T-helper 1 cell treated with Interleukin-12 subunit alpha and Interleukin-12 subunit beta and Interleukin-4 antibody, amounts not matched to agents 30 μg/mL and 1 μg/mL, for 36 hours (primary cell): ENCODE data around the gene PPP1R37.

Experiments used
- H3K27ac Mint-ChIP-seq: one replicate; pipeline ENCODE4 v1.8.0; 2021; ENCODE audit warnings: mild to moderate bottlenecking, mixed read lengths
- H3K27me3 Mint-ChIP-seq: one replicate; pipeline ENCODE4 v1.8.0; 2021; ENCODE audit warnings: low read depth, mixed read lengths
- H3K36me3 Mint-ChIP-seq: one replicate; pipeline ENCODE4 v1.8.0; 2021; ENCODE audit warnings: low read depth, mixed read lengths
- H3K4me1 Mint-ChIP-seq: one replicate; pipeline ENCODE4 v1.8.0; 2021; ENCODE audit warnings: low read depth, mixed read lengths
- H3K4me3 Mint-ChIP-seq: one replicate; pipeline ENCODE4 v1.8.0; 2021; ENCODE audit warnings: mild to moderate bottlenecking, moderate library complexity, mixed read lengths
- H3K9me3 Mint-ChIP-seq: one replicate; pipeline ENCODE4 v1.8.0; 2021; ENCODE audit warnings: mixed read lengths

PPP1R37 gene

GRCh38 chr19:45078390-45079062, 14.5 kb upstream of the PPP1R37 start:
- H3K27me3 Mint-ChIP-seq, result no peaks in the 10 kb centered on the region
- H3K27ac Mint-ChIP-seq, result no peak overlapping the region
- H3K4me3 Mint-ChIP-seq, result peak overlapping the region; percentile 99
- peaks cover 16% of the 10 kb centered on the region for H3K36me3 Mint-ChIP-seq
- H3K4me1 Mint-ChIP-seq, result peaks cover 29% of the 10 kb centered on the region
- H3K9me3 Mint-ChIP-seq, result no peaks in the 10 kb centered on the region

DNA sequence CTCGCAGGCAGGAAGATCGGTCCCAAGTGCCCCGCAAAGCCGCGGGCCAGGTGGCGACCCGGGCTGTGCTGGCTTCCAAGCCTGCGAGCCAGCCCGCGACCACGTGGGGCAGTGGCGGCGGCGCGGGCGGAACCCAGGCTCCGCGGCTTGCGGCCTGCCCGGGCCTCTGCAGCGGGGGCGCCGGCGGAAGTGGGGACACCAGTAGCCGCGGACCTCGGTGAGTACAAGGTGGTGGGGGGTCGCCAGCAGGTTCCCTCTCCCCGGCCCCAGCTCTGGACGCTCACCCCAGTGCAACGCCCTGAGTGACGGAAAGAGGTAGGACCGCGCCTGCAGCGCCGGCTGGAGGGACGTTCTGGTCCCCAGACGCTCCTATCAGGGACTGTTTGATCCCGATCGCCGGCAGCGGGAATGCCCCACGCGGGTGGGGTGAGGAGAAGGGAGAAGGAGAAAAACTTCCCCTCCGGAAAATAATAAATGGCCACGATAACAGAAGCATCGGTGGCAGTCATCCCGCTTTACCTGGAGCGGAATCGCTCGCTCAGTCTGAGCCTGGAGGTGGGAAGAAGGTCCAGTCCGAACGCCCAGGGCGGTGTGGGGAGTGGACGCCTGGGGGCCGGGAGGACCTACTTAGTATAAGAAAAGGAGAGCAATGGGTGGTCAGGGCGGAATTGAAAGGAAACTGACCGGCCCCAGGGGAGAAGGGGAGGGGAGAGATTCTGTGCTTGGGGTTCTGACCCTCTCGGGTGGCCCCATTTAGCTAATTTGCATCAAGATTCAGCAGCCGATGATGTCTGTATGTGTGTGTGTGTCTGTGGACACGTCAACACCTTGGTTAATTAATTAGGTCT, 13.7 kb upstream of the PPP1R37 start, which contains the start of gene GEMIN7:
GEMIN7 (plus strand) TSS at position 198 of the 848 bp plus-strand sequence. CDS start 10,855 bp downstream, outside the sequence.
- no peaks in the 10 kb centered on the region for H3K9me3 Mint-ChIP-seq
- peaks cover 16% of the 10 kb centered on the region for H3K36me3 Mint-ChIP-seq
- no peaks in the 10 kb centered on the region for H3K27me3 Mint-ChIP-seq
- H3K4me1 Mint-ChIP-seq, result peaks cover 29% of the 10 kb centered on the region
- H3K4me3 Mint-ChIP-seq, result peak within 1 kb of the TSS; percentile 99
- H3K27ac Mint-ChIP-seq, result peak within 1 kb of the TSS; percentile 88

- Mint-ChIP-seq H3K4me3 (peak overlapping the region; percentile 99), H3K9me3 (no peaks in the 10 kb centered on the region), H3K27me3 (no peaks in the 10 kb centered on the region), H3K4me1 (peaks cover 29% of the 10 kb centered on the region), H3K27ac (peak overlapping the region; percentile 88), H3K36me3 (peaks cover 16% of the 10 kb centered on the region)
These were observed 13.0 kb upstream of the PPP1R37 start for GRCh38 chr19:45079911-45080370.

DNA sequence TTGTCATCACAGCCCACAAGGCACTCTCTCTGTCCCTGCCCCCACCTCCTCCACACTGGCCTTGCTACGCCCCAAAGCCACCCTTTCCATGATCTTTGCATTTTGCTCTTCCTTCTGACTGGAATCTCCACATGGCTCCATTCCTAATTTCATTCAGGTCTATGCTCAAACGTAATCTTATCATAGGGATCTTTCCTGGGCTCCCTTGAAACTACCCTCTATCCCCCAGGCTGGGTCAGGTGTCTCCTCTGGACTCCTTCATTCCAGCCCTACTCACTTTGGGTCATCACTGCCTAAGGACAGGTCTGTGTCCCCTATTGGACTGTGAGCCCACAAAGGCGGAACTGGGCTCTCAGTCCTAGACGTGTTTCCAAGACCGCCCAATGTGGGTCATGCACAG, 10.8 kb upstream of the PPP1R37 start:
- Mint-ChIP-seq H3K27ac (peak overlapping the region; percentile 60), H3K4me3 (peak overlapping the region; percentile 56), H3K4me1 (peaks cover 29% of the 10 kb centered on the region), H3K27me3 (no peaks in the 10 kb centered on the region), H3K36me3 (peaks cover 19% of the 10 kb centered on the region), H3K9me3 (no peaks in the 10 kb centered on the region)

- H3K27me3 Mint-ChIP-seq, result no peaks in the 10 kb centered on the region
- peaks cover 26% of the 10 kb centered on the region for H3K36me3 Mint-ChIP-seq
- H3K4me3 Mint-ChIP-seq, result no peak overlapping the region
- peaks cover 27% of the 10 kb centered on the region for H3K4me1 Mint-ChIP-seq
- H3K9me3 Mint-ChIP-seq, result peaks cover 2% of the 10 kb centered on the region
- peak overlapping the region; percentile 55 for H3K27ac Mint-ChIP-seq
These were observed 6.5 kb upstream of the PPP1R37 start for GRCh38 chr19:45086480-45086879.

- Mint-ChIP-seq H3K27ac (peak overlapping the region; percentile 93), H3K27me3 (no peaks in the 10 kb centered on the region), H3K4me3 (peak overlapping the region; percentile 82), H3K9me3 (peaks cover 2% of the 10 kb centered on the region), H3K36me3 (peaks cover 18% of the 10 kb centered on the region), H3K4me1 (peaks cover 26% of the 10 kb centered on the region)
These were observed 5.4 kb upstream of the PPP1R37 start for GRCh38 chr19:45087531-45087930.

GRCh38 chr19:45090034-45090433, 2.9 kb upstream of the PPP1R37 start:
- peaks cover 18% of the 10 kb centered on the region for H3K36me3 Mint-ChIP-seq
- H3K9me3 Mint-ChIP-seq, result peaks cover 2% of the 10 kb centered on the region
- no peak overlapping the region for H3K27ac Mint-ChIP-seq
- H3K4me1 Mint-ChIP-seq, result peaks cover 41% of the 10 kb centered on the region
- no peak overlapping the region for H3K4me3 Mint-ChIP-seq
- no peaks in the 10 kb centered on the region for H3K27me3 Mint-ChIP-seq

- Mint-ChIP-seq H3K36me3 (peaks cover 16% of the 10 kb centered on the region), H3K27ac (no peak overlapping the region), H3K27me3 (no peaks in the 10 kb centered on the region), H3K4me3 (no peak overlapping the region), H3K9me3 (peaks cover 2% of the 10 kb centered on the region), H3K4me1 (peaks cover 41% of the 10 kb centered on the region)
These were observed 2.4 kb upstream of the PPP1R37 start for GRCh38 chr19:45090606-45091005.

- H3K27ac Mint-ChIP-seq, result peak overlapping the region; percentile 94
- no peaks in the 10 kb centered on the region for H3K27me3 Mint-ChIP-seq
- peak overlapping the region; percentile 86 for H3K4me3 Mint-ChIP-seq
- peaks cover 2% of the 10 kb centered on the region for H3K9me3 Mint-ChIP-seq
- H3K4me1 Mint-ChIP-seq, result peaks cover 45% of the 10 kb centered on the region
- peaks cover 16% of the 10 kb centered on the region for H3K36me3 Mint-ChIP-seq
These were observed 1.7 kb upstream of the PPP1R37 start for GRCh38 chr19:45091031-45091923.

DNA sequence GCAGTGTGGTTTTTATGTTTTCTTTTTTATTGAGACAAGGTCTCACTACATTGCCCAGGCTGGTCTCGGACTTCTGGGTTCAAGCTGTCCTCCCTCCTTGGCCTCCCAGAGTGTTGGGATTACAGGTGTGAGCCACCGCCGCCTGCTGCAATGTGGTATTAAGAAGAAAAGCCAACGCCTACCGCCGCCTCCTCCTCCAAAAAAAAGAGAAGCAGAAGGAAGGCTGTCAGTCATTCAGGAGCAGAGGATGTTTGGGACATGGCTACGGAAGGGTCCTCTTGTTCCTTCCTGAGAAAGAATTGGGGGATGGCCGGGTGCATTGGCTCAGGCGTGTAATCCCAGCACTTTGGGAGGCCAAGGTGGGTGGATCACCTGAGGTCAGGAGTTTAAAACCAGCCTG, 1.2 kb downstream of the PPP1R37 start:
- Mint-ChIP-seq H3K27ac (peak overlapping the region; percentile 79), H3K4me3 (peak overlapping the region; percentile 86), H3K4me1 (peaks cover 41% of the 10 kb centered on the region), H3K36me3 (peaks cover 14% of the 10 kb centered on the region), H3K27me3 (no peaks in the 10 kb centered on the region), H3K9me3 (peaks cover 2% of the 10 kb centered on the region)

GRCh38 chr19:45094707-45095106, 1.7 kb downstream of the PPP1R37 start:
- Mint-ChIP-seq H3K36me3 (peaks cover 15% of the 10 kb centered on the region), H3K27ac (peak overlapping the region; percentile 28), H3K4me1 (peaks cover 41% of the 10 kb centered on the region), H3K9me3 (peaks cover 2% of the 10 kb centered on the region), H3K27me3 (no peaks in the 10 kb centered on the region), H3K4me3 (peak overlapping the region; percentile 86)

- Mint-ChIP-seq H3K4me3 (no peak overlapping the region), H3K4me1 (peaks cover 41% of the 10 kb centered on the region), H3K36me3 (peaks cover 12% of the 10 kb centered on the region), H3K27ac (peak overlapping the region; percentile 22), H3K27me3 (no peaks in the 10 kb centered on the region), H3K9me3 (peaks cover 2% of the 10 kb centered on the region)
These were observed 2.8 kb downstream of the PPP1R37 start for GRCh38 chr19:45095496-45096413.

DNA sequence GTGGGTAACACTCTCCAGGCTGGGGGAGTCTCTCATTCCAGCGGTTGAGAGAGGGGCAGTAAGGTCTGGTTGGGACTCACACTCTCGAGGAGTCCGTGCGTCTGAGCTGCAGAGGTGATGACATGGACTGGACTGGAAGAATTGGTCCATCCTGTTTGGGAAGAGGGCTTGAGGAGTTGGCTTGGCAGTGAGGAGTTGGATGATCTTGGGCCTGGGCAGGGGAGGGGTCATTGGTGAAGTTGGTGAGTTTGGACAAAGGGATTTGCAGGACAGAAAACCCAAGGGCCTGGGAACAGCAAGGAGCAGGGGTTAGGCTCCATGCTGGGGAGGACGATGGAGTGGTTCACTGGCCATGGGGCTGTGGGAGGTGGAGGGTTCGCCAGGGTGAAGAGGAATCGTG, 3.7 kb downstream of the PPP1R37 start:
- H3K4me3 Mint-ChIP-seq, result no peak overlapping the region
- H3K4me1 Mint-ChIP-seq, result peaks cover 35% of the 10 kb centered on the region
- no peak overlapping the region for H3K27ac Mint-ChIP-seq
- no peaks in the 10 kb centered on the region for H3K9me3 Mint-ChIP-seq
- peaks cover 7% of the 10 kb centered on the region for H3K36me3 Mint-ChIP-seq
- H3K27me3 Mint-ChIP-seq, result no peaks in the 10 kb centered on the region
